HG03378 (cell line): ENCODE results near the gene CIPC.

Experiments used
- ATAC-seq: cut with Tn5 transposase; IDR thresholded peaks from one replicate; pipeline ENCODE4 v1.9.1; 2021; ENCODE audit warnings: mild to moderate bottlenecking, moderate library complexity; ENCODE audit not compliant: unreplicated experiment

Gene CIPC

GRCh38 chr14:77097700-77098528, at the start of gene CIPC:
Gene CIPC, plus strand, starts transcription at chr14:77098258. Its CDS starts 7,451 bp downstream, at chr14:77105709.
- peak; percentile 76 for ATAC-seq

- no peak for ATAC-seq
Measured at GRCh38 chr14:77051116-77051515, 46.9 kb upstream of the CIPC start.

GRCh38 chr14:77052281-77053044, 45.6 kb upstream of the CIPC start:
- no peak for ATAC-seq

GRCh38 chr14:77053046-77053841, 44.8 kb upstream of the CIPC start:
- no peak for ATAC-seq

- ATAC-seq: no peak
Measured at GRCh38 chr14:77055306-77055705, 42.8 kb upstream of the CIPC start.

- no peak for ATAC-seq
Measured at GRCh38 chr14:77055981-77056380, 42.1 kb upstream of the CIPC start.

GRCh38 chr14:77058117-77058516, 39.9 kb upstream of the CIPC start:
- ATAC-seq: no peak

- no peak for ATAC-seq
Measured at GRCh38 chr14:77058785-77059184, 39.3 kb upstream of the CIPC start.

- ATAC-seq: no peak
Measured at GRCh38 chr14:77059276-77059915, 38.7 kb upstream of the CIPC start.

GRCh38 chr14:77061630-77062257, 36.3 kb upstream of the CIPC start:
- ATAC-seq: no peak

- no peak for ATAC-seq
Measured at GRCh38 chr14:77062261-77062660, 35.8 kb upstream of the CIPC start.

GRCh38 chr14:77063571-77064171, 34.4 kb upstream of the CIPC start:
- ATAC-seq: no peak

- no peak for ATAC-seq
Measured at GRCh38 chr14:77064521-77065178, 33.4 kb upstream of the CIPC start.

GRCh38 chr14:77065851-77066577, 32.0 kb upstream of the CIPC start:
- ATAC-seq: no peak

GRCh38 chr14:77066578-77067172, 31.4 kb upstream of the CIPC start:
- no peak for ATAC-seq

GRCh38 chr14:77067632-77068516, 30.2 kb upstream of the CIPC start:
- ATAC-seq: no peak

- no peak for ATAC-seq
Measured at GRCh38 chr14:77068517-77069200, 29.4 kb upstream of the CIPC start.
